Measurements from ENCODE around the gene LBHD2. TPM values are rescaled to one million over a fixed set of nuclear protein-coding genes. Genes with fewer than 3 reads are reported as not detected.
A peak's percentile ranks its signal among the peaks of the same experiment; 100 is the strongest.

Gene LBHD2
- total and polyA plus RNA-seq, 2 of the 13 experiments (the other 11 are each of a cell fraction or from before 2014, with no cell fraction given): 0.67 to 1.00 TPM

GRCh38 chr14:103094406-103095209 lies 10.6 kb downstream of the LBHD2 start, which contains the start of gene EXOC3L4 (continued):
- TF ChIP-seq ZNF451 (CRISPR knock-in tag; IDR thresholded peaks at IDR 0.05): peak; percentile 36; the same call in 1 of the 2 replicates
- TF ChIP-seq TEAD2 (CRISPR knock-in tag; IDR thresholded peaks at IDR 0.05): no peak
- TF ChIP-seq KIAA2018 (CRISPR knock-in tag; IDR thresholded peaks at IDR 0.05; ENCODE audit: borderline replicate concordance): no peak
- TF ChIP-seq, protein P1, sequence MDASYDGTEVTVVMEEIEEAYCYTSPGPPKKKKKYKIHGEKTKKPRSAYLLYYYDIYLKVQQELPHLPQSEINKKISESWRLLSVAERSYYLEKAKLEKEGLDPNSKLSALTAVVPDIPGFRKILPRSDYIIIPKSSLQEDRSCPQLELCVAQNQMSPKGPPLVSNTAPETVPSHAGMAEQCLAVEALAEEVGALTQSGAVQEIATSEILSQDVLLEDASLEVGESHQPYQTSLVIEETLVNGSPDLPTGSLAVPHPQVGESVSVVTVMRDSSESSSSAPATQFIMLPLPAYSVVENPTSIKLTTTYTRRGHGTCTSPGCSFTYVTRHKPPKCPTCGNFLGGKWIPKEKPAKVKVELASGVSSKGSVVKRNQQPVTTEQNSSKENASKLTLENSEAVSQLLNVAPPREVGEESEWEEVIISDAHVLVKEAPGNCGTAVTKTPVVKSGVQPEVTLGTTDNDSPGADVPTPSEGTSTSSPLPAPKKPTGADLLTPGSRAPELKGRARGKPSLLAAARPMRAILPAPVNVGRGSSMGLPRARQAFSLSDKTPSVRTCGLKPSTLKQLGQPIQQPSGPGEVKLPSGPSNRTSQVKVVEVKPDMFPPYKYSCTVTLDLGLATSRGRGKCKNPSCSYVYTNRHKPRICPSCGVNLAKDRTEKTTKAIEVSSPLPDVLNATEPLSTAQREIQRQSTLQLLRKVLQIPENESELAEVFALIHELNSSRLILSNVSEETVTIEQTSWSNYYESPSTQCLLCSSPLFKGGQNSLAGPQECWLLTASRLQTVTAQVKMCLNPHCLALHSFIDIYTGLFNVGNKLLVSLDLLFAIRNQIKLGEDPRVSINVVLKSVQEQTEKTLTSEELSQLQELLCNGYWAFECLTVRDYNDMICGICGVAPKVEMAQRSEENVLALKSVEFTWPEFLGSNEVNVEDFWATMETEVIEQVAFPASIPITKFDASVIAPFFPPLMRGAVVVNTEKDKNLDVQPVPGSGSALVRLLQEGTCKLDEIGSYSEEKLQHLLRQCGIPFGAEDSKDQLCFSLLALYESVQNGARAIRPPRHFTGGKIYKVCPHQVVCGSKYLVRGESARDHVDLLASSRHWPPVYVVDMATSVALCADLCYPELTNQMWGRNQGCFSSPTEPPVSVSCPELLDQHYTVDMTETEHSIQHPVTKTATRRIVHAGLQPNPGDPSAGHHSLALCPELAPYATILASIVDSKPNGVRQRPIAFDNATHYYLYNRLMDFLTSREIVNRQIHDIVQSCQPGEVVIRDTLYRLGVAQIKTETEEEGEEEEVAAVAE (CRISPR knock-in tag; IDR thresholded peaks at IDR 0.05; ENCODE audit: borderline replicate concordance): no peak
- TF ChIP-seq MEIS2 (CRISPR knock-in tag; IDR thresholded peaks at IDR 0.05): no peak
- TF ChIP-seq, protein P2, sequence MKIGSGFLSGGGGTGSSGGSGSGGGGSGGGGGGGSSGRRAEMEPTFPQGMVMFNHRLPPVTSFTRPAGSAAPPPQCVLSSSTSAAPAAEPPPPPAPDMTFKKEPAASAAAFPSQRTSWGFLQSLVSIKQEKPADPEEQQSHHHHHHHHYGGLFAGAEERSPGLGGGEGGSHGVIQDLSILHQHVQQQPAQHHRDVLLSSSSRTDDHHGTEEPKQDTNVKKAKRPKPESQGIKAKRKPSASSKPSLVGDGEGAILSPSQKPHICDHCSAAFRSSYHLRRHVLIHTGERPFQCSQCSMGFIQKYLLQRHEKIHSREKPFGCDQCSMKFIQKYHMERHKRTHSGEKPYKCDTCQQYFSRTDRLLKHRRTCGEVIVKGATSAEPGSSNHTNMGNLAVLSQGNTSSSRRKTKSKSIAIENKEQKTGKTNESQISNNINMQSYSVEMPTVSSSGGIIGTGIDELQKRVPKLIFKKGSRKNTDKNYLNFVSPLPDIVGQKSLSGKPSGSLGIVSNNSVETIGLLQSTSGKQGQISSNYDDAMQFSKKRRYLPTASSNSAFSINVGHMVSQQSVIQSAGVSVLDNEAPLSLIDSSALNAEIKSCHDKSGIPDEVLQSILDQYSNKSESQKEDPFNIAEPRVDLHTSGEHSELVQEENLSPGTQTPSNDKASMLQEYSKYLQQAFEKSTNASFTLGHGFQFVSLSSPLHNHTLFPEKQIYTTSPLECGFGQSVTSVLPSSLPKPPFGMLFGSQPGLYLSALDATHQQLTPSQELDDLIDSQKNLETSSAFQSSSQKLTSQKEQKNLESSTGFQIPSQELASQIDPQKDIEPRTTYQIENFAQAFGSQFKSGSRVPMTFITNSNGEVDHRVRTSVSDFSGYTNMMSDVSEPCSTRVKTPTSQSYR (CRISPR knock-in tag; IDR thresholded peaks at IDR 0.05; ENCODE audit: borderline replicate concordance): peak; percentile 24; the same call in 1 of the 2 replicates
- no peak for TF ChIP-seq RORA (CRISPR knock-in tag; IDR thresholded peaks at IDR 0.05)
- TF ChIP-seq, protein P3, sequence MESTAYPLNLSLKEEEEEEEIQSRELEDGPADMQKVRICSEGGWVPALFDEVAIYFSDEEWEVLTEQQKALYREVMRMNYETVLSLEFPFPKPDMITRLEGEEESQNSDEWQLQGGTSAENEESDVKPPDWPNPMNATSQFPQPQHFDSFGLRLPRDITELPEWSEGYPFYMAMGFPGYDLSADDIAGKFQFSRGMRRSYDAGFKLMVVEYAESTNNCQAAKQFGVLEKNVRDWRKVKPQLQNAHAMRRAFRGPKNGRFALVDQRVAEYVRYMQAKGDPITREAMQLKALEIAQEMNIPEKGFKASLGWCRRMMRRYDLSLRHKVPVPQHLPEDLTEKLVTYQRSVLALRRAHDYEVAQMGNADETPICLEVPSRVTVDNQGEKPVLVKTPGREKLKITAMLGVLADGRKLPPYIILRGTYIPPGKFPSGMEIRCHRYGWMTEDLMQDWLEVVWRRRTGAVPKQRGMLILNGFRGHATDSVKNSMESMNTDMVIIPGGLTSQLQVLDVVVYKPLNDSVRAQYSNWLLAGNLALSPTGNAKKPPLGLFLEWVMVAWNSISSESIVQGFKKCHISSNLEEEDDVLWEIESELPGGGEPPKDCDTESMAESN (CRISPR knock-in tag; conservative IDR thresholded peaks at IDR 0.05): 0 out of 2 replicates have a peak, but pooled peaks have one; percentile 33
- no peak for TF ChIP-seq ZNF644 (CRISPR knock-in tag; IDR thresholded peaks at IDR 0.05; ENCODE audit: low read depth)
- TF ChIP-seq MAFF (IDR thresholded peaks at IDR 0.05; ENCODE audit: low read depth, low read length): no peak
